IPS-15b (cell line): ENCODE measurements around the gene UPP2.

ENCODE experiments used
- H3K27me3 ChIP-seq: one replicate; pipeline ENCODE4 v1.6.1; 2013; ENCODE audit warnings: low read length; ENCODE audit not compliant: control insufficient read depth, insufficient read depth
- H3K36me3 ChIP-seq: one replicate; pipeline ENCODE4 v1.6.1; 2013; ENCODE audit warnings: low read length; ENCODE audit not compliant: control insufficient read depth, insufficient read depth
- H3K4me1 ChIP-seq: one replicate; pipeline ENCODE4 v1.6.1; 2013; ENCODE audit warnings: mild to moderate bottlenecking, low read length; ENCODE audit not compliant: control insufficient read depth, insufficient read depth
- H3K4me3 ChIP-seq: one replicate; pipeline ENCODE4 v1.5.1; 2013; ENCODE audit warnings: low read depth, low read length
- H3K9ac ChIP-seq: one replicate; pipeline ENCODE4 v1.6.1; 2013; ENCODE audit warnings: low read depth, mild to moderate bottlenecking, low read length
- H3K9me3 ChIP-seq: one replicate; pipeline ENCODE4 v1.6.1; 2013; ENCODE audit warnings: mild to moderate bottlenecking, low read length; ENCODE audit not compliant: control insufficient read depth, insufficient read depth

Gene UPP2

GRCh38 chr2:158130832-158131473, 29.3 kb downstream of the UPP2 start:
- Histone ChIP-seq H3K27me3 (no peaks in the 10 kb centered on the region), H3K9ac (no peak overlapping the region), H3K4me3 (no peak overlapping the region), H3K36me3 (no peaks in the 10 kb centered on the region), H3K9me3 (no peaks in the 10 kb centered on the region), H3K4me1 (peaks cover under 1% of the 10 kb centered on the region)

- H3K27me3 ChIP-seq, result no peaks in the 10 kb centered on the region
- H3K4me3 ChIP-seq, result no peak overlapping the region
- no peaks in the 10 kb centered on the region for H3K4me1 ChIP-seq
- H3K9me3 ChIP-seq, result no peaks in the 10 kb centered on the region
- no peak overlapping the region for H3K9ac ChIP-seq
- no peaks in the 10 kb centered on the region for H3K36me3 ChIP-seq
Measured at GRCh38 chr2:158131483-158131912, 29.8 kb downstream of the UPP2 start.

- Histone ChIP-seq H3K4me1 (no peaks in the 10 kb centered on the region), H3K27me3 (no peaks in the 10 kb centered on the region), H3K4me3 (no peak overlapping the region), H3K36me3 (no peaks in the 10 kb centered on the region), H3K9me3 (no peaks in the 10 kb centered on the region), H3K9ac (no peak overlapping the region)
Measured at GRCh38 chr2:158131919-158132566, 30.4 kb downstream of the UPP2 start.

GRCh38 chr2:158134055-158134454, 32.4 kb downstream of the UPP2 start:
- Histone ChIP-seq H3K4me3 (no peak overlapping the region), H3K9me3 (no peaks in the 10 kb centered on the region), H3K27me3 (no peaks in the 10 kb centered on the region), H3K36me3 (no peaks in the 10 kb centered on the region), H3K9ac (no peak overlapping the region), H3K4me1 (no peaks in the 10 kb centered on the region)

GRCh38 chr2:158134655-158135054, 33.0 kb downstream of the UPP2 start:
- no peak overlapping the region for H3K9ac ChIP-seq
- H3K9me3 ChIP-seq, result no peaks in the 10 kb centered on the region
- no peaks in the 10 kb centered on the region for H3K27me3 ChIP-seq
- no peaks in the 10 kb centered on the region for H3K36me3 ChIP-seq
- no peak overlapping the region for H3K4me3 ChIP-seq
- no peaks in the 10 kb centered on the region for H3K4me1 ChIP-seq

GRCh38 chr2:158135096-158135495, 33.4 kb downstream of the UPP2 start:
- no peaks in the 10 kb centered on the region for H3K9me3 ChIP-seq
- H3K9ac ChIP-seq, result no peak overlapping the region
- no peak overlapping the region for H3K4me3 ChIP-seq
- H3K27me3 ChIP-seq, result no peaks in the 10 kb centered on the region
- H3K36me3 ChIP-seq, result no peaks in the 10 kb centered on the region
- H3K4me1 ChIP-seq, result no peaks in the 10 kb centered on the region

- Histone ChIP-seq H3K9me3 (no peaks in the 10 kb centered on the region), H3K36me3 (no peaks in the 10 kb centered on the region), H3K4me1 (no peaks in the 10 kb centered on the region), H3K27me3 (no peaks in the 10 kb centered on the region), H3K9ac (no peak overlapping the region), H3K4me3 (no peak overlapping the region)
Measured at GRCh38 chr2:158138255-158138654, 36.6 kb downstream of the UPP2 start.

GRCh38 chr2:158140201-158140600, 38.5 kb downstream of the UPP2 start:
- Histone ChIP-seq H3K27me3 (no peaks in the 10 kb centered on the region), H3K9ac (no peak overlapping the region), H3K4me3 (no peak overlapping the region), H3K36me3 (no peaks in the 10 kb centered on the region), H3K9me3 (no peaks in the 10 kb centered on the region), H3K4me1 (peaks cover 2% of the 10 kb centered on the region)

GRCh38 chr2:158142165-158142564, 40.5 kb downstream of the UPP2 start:
- Histone ChIP-seq H3K9me3 (no peaks in the 10 kb centered on the region), H3K27me3 (no peaks in the 10 kb centered on the region), H3K36me3 (no peaks in the 10 kb centered on the region), H3K9ac (no peak overlapping the region), H3K4me3 (no peak overlapping the region), H3K4me1 (peaks cover 2% of the 10 kb centered on the region)

GRCh38 chr2:158142568-158143332, 41.1 kb downstream of the UPP2 start:
- Histone ChIP-seq H3K9ac (no peak overlapping the region), H3K9me3 (no peaks in the 10 kb centered on the region), H3K27me3 (no peaks in the 10 kb centered on the region), H3K4me3 (no peak overlapping the region), H3K4me1 (peaks cover 2% of the 10 kb centered on the region), H3K36me3 (no peaks in the 10 kb centered on the region)

- no peaks in the 10 kb centered on the region for H3K9me3 ChIP-seq
- no peak overlapping the region for H3K9ac ChIP-seq
- no peaks in the 10 kb centered on the region for H3K36me3 ChIP-seq
- H3K4me3 ChIP-seq, result no peak overlapping the region
- peaks cover 2% of the 10 kb centered on the region for H3K4me1 ChIP-seq
- no peaks in the 10 kb centered on the region for H3K27me3 ChIP-seq
Measured at GRCh38 chr2:158143703-158144360, 42.2 kb downstream of the UPP2 start.
